GM12864 (cell line): ENCODE data around the gene SLC39A2.

Experiments used
- DNase-seq: peaks from one replicate; pipeline ENCODE4 v3.0.0-alpha.2; 2011; ENCODE audit warnings: low read depth
- H3K4me3 ChIP-seq: 2 replicates; pipeline ENCODE4 v1.5.1; 2011; ENCODE audit warnings: mild to moderate bottlenecking, low read depth, low read length, control low read depth
- CTCF ChIP-seq: IDR thresholded peaks from 2 replicates; pipeline ENCODE4 v1.5.1; 2011; ENCODE audit warnings: low read depth, mild to moderate bottlenecking, moderate library complexity, low read length, control low read depth, inconsistent platforms; ENCODE audit errors: missing control alignments

SLC39A2 gene

GRCh38 chr14:21041676-21042433 is 42.8 kb downstream of the SLC39A2 start, which contains the start of gene RNASE7:
TSS of gene RNASE7 (plus strand) at chr14:21042362. CDS start at chr14:21042993, 631 bp downstream.
- no peak within 1 kb of the TSS for H3K4me3 ChIP-seq

GRCh38 chr14:21042918-21043317 is 43.8 kb downstream of the SLC39A2 start:
- DNase-seq, result no peak
- no peak overlapping the region for H3K4me3 ChIP-seq
- TF ChIP-seq CTCF, result no peak

More at GRCh38 chr14:21041676-21042433, 42.8 kb downstream of the SLC39A2 start, which contains the start of gene RNASE7:
- TF ChIP-seq CTCF, result no peak
- no peak for DNase-seq

- DNase-seq, result no peak
- TF ChIP-seq CTCF, result no peak
- no peak overlapping the region for H3K4me3 ChIP-seq
These were observed 44.4 kb downstream of the SLC39A2 start for GRCh38 chr14:21043387-21043973.

GRCh38 chr14:21043974-21044618 is 45.0 kb downstream of the SLC39A2 start:
- no peak overlapping the region for H3K4me3 ChIP-seq
- DNase-seq, result no peak
- TF ChIP-seq CTCF, result no peak

- no peak for TF ChIP-seq CTCF
- DNase-seq, result no peak
- H3K4me3 ChIP-seq, result no peak overlapping the region
These were observed 48.3 kb downstream of the SLC39A2 start for GRCh38 chr14:21047378-21047781.

- DNase-seq, result no peak
- H3K4me3 ChIP-seq, result no peak overlapping the region
These were observed 49.5 kb downstream of the SLC39A2 start for GRCh38 chr14:21048638-21049037.

More at GRCh38 chr14:21048638-21049037, 49.5 kb downstream of the SLC39A2 start:
- TF ChIP-seq CTCF, result no peak
